ENCODE measurements around the gene ARHGAP22.

The ARHGAP22 gene

DNA sequence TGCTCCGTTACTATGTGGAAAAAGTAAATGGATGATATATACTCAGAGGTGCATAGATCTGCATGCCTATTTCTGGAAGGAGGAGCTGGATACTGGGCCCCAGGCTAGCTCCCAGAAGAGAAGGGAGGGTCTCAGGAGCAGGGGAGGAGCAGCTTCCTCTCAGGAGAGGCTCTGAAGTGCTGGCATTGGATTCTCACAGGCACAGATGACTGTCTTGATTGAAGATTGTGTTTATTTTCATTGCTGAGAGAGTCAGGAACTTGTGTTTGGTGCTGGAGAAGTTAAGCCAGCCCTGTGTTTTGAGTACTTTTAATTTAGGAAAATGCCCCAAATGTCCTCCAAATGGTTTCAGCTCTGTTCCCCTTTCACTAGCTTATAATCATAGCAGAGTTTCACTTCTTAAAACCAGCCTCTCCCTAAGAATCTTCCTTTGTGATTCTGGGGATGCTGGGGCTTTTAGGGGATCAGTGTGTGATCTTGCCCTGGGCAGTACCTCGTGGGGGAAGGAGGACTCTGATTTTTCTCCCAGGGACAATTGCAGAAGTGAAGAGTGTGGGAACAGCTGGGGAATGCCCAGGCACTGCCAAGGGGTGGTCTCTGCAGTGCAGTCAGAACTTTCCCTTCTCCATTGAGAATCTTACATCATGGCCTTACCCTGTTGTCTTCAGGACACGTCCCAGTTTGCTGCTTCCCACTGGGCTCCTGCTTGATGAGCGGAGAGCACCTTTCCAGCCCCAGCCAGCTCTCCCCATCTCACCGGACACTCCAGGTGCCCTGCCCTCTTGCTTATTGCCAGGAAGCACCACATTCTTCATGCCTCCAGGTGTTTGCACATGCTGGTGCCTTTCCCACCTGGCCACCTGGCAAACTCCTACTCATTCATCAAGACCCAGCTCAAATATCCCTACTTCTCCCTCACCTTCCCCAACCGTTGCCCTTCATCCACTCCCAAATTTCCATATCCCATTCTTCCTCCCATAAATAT, 102.8 kb downstream of the ARHGAP22 start:
- H3K36me3 ChIP-seq (ENCODE audit: insufficient read depth, low read length) = no peaks in the 10 kb centered on the region
- H3K9me3 ChIP-seq (ENCODE audit: control insufficient read depth, insufficient read depth, low read length) = no peaks in the 10 kb centered on the region
- H3K9ac ChIP-seq (ENCODE audit: low read depth, low read length) = no peak overlapping the region
- peaks cover 4% of the 10 kb centered on the region; the same call in 1 of the 2 replicates for H3K4me1 ChIP-seq (ENCODE audit: insufficient read depth, low read length)

DNA sequence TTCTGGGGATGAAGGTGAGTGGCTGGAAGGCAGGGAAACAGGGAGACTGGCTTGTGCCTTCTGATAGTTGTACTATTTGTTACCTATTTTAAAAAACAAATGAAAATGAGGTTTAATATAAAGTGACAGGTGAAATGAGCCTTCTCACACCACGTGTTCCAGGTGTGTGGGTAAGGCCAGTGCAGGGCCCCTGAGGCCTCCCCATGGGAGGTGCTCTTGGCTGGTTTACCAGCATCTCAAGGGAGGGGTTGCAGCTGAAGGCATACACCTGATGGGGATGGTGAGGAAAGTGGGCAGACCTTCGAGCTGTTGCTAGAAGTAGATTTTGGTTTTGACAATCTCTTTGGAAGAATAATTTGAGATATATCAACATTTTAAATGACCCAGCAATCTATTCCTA, 103.6 kb downstream of the ARHGAP22 start:
- Histone ChIP-seq H3K9ac (ENCODE audit: low read depth, low read length) (no peak overlapping the region), H3K9me3 (ENCODE audit: control insufficient read depth, insufficient read depth, low read length) (no peaks in the 10 kb centered on the region), H3K36me3 (ENCODE audit: insufficient read depth, low read length) (no peaks in the 10 kb centered on the region), H3K4me1 (ENCODE audit: insufficient read depth, low read length) (peaks cover 2% of the 10 kb centered on the region; the same call in 1 of the 2 replicates)

DNA sequence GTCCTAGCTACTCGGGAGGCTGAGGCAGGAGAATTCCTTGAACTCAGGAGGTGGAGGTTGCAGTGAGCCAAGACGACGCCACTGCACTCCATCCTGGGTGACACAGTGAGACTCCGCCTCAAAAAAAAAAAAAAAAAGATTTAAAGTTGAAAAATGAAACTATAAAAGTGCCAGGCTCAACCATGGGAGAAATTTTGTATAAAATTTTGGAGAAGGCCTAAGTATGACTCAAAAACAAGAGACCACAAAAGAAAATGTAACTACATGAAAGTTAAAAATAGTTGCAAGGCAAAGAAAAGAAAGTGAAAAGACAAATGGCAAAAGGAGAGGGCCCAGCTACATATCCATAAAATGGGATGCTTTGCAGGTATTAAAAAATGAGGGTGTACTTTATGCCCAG, 104.1 kb downstream of the ARHGAP22 start:
- no peak overlapping the region for H3K9ac ChIP-seq (ENCODE audit: low read depth, low read length)
- no peaks in the 10 kb centered on the region for H3K9me3 ChIP-seq (ENCODE audit: control insufficient read depth, insufficient read depth, low read length)
- H3K36me3 ChIP-seq (ENCODE audit: insufficient read depth, low read length) = no peaks in the 10 kb centered on the region
- H3K4me1 ChIP-seq (ENCODE audit: insufficient read depth, low read length) = peaks cover 2% of the 10 kb centered on the region; the same call in 1 of the 2 replicates

GRCh38 chr10:48498940-48499510, 105.8 kb downstream of the ARHGAP22 start:
- H3K9ac ChIP-seq (ENCODE audit: low read depth, low read length) = no peak overlapping the region
- H3K36me3 ChIP-seq (ENCODE audit: insufficient read depth, low read length) = no peaks in the 10 kb centered on the region
- no peaks in the 10 kb centered on the region; the same call in 1 of the 2 replicates for H3K4me1 ChIP-seq (ENCODE audit: insufficient read depth, low read length)
- H3K9me3 ChIP-seq (ENCODE audit: control insufficient read depth, insufficient read depth, low read length) = no peaks in the 10 kb centered on the region

DNA sequence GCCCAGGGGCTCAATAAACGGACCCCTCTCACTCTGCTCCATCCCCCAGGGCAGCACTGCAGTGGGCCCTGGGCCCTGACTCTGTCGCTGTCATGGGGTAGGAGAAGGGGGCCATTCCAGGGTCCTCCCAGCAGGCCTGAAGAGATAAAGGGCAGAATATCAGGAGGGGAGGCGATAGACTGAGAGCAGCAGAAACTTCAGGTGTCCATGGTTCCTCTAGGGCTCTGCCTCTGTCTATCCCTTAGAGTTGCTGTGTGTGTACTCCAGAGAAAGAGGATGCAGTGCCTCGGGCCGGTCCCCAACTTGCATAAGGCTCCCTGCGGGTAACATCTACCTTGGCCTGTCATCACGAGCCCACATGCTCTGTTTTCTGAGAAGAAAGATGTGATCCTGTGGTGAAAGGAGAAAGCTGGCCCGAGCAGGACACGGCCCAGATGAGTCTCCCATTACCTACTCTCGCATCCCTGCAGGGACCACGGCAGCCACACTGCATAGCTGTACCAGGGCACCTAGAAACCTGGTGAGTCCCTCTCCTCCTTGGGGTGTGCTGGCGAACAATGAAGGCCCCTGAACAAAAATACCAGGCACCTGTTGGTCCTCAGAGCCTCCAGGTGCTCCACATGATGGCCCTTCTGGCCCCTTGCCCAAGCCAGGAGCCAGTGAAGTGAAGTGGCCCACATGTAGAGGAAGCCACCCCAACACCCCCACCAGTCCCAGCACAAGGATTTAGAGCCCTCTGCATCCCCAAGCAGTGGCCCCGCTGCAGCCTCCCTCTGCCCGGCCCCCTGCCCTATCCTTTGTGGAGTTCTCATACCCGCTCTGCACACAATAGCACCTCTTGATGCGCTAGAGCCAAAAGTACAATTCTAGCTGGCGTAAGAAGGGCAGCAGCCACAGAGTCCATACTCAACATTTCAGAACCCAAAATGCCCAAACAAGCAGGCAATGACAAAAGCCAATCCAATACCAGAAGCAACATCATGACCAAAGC, 106.8 kb downstream of the ARHGAP22 start:
- Histone ChIP-seq H3K4me1 (ENCODE audit: insufficient read depth, low read length) (no peaks in the 10 kb centered on the region; the same call in 1 of the 2 replicates), H3K9me3 (ENCODE audit: control insufficient read depth, insufficient read depth, low read length) (no peaks in the 10 kb centered on the region), H3K36me3 (ENCODE audit: insufficient read depth, low read length) (no peaks in the 10 kb centered on the region), H3K9ac (ENCODE audit: low read depth, low read length) (no peak overlapping the region)

DNA sequence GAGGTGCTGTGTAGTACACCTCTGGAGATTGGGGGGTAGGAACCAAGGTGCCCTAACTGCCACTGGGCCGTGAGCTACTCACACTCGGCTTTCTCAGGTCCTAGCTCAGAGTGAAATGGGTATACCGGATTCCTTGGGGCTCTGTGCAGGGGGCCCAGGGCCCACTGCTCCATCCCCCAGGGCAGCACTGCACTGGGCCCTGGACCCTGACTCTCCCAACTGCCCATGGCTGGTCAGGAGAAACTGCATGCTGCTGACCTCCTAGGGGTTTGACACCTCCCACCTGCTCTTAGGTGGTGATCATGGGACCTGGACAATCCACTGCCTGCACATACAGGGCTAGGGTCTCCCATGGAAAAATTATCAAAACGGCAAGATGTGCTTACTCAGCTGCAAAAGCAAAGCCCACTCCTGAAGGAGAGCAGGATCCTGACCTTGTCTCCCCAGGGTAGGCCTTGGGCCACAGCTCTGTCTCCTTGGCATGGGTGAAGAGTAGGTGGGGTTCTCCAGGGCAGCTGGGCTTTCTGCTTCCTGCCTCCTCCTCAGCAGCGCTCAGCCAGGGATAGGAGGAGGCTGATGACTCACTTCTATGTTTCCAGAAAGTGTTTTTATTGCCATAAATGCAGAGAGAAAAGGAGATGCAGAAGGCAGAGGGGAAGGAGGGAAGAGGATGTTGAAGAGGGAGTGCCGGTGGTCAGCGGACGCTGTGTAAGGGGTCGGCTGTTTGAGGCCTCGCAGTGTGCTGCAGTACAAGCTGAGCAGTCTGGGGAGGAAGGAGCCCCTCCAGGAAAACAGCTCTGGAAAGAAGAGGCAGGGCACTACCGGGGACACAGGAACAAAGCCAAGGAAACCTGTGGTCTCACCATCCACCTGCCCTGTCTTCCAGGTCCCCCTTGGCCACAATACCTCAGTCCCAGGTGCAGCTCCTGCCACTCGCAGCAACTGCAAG, 107.8 kb downstream of the ARHGAP22 start:
- no peaks in the 10 kb centered on the region; the same call in 1 of the 2 replicates for H3K36me3 ChIP-seq (ENCODE audit: insufficient read depth, low read length)
- no peaks in the 10 kb centered on the region for H3K9me3 ChIP-seq (ENCODE audit: control insufficient read depth, insufficient read depth, low read length)
- H3K4me1 ChIP-seq (ENCODE audit: insufficient read depth, low read length) = no peaks in the 10 kb centered on the region; the same call in 1 of the 2 replicates
- H3K9ac ChIP-seq (ENCODE audit: low read depth, low read length) = no peak overlapping the region

- no peak overlapping the region for H3K9ac ChIP-seq (ENCODE audit: low read depth, low read length)
- no peaks in the 10 kb centered on the region for H3K9me3 ChIP-seq (ENCODE audit: control insufficient read depth, insufficient read depth, low read length)
- no peaks in the 10 kb centered on the region; the same call in 1 of the 2 replicates for H3K36me3 ChIP-seq (ENCODE audit: insufficient read depth, low read length)
- no peaks in the 10 kb centered on the region; the same call in 1 of the 2 replicates for H3K4me1 ChIP-seq (ENCODE audit: insufficient read depth, low read length)
Measured at GRCh38 chr10:48496105-48496830, 108.6 kb downstream of the ARHGAP22 start.

GRCh38 chr10:48495282-48496045, 109.4 kb downstream of the ARHGAP22 start:
- Histone ChIP-seq H3K9me3 (ENCODE audit: control insufficient read depth, insufficient read depth, low read length) (no peaks in the 10 kb centered on the region), H3K36me3 (ENCODE audit: insufficient read depth, low read length) (no peaks in the 10 kb centered on the region; the same call in 1 of the 2 replicates), H3K4me1 (ENCODE audit: insufficient read depth, low read length) (no peaks in the 10 kb centered on the region; the same call in 1 of the 2 replicates), H3K9ac (ENCODE audit: low read depth, low read length) (no peak overlapping the region)

- Histone ChIP-seq H3K9ac (ENCODE audit: low read depth, low read length) (no peak overlapping the region), H3K36me3 (ENCODE audit: insufficient read depth, low read length) (no peaks in the 10 kb centered on the region; the same call in 1 of the 2 replicates), H3K4me1 (ENCODE audit: insufficient read depth, low read length) (no peaks in the 10 kb centered on the region; the same call in 1 of the 2 replicates), H3K9me3 (ENCODE audit: control insufficient read depth, insufficient read depth, low read length) (no peaks in the 10 kb centered on the region)
Measured at GRCh38 chr10:48494611-48495010, 110.3 kb downstream of the ARHGAP22 start.

DNA sequence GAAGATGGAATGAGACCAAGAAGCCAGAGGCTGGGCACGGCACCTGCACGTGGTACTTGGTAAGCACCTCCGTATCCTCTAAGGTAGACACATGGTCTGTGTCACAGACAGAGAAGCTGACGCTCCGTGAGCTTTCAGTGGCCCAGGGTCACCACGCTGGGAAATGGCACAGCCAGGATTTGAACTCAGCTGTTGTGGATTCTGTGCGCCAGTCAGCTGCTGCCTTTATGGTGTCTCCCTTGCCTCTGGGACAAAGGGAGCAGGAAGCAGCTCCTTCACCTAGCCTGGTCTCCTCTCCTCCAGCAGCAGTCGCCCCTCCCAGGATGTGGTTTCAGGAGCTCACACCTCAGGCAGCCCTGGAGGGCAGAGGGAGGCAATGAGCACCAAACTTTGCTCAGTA, 110.8 kb downstream of the ARHGAP22 start:
- H3K36me3 ChIP-seq (ENCODE audit: insufficient read depth, low read length) = no peaks in the 10 kb centered on the region; the same call in 1 of the 2 replicates
- H3K9ac ChIP-seq (ENCODE audit: low read depth, low read length) = no peak overlapping the region
- H3K9me3 ChIP-seq (ENCODE audit: control insufficient read depth, insufficient read depth, low read length) = no peaks in the 10 kb centered on the region
- H3K4me1 ChIP-seq (ENCODE audit: insufficient read depth, low read length) = no peaks in the 10 kb centered on the region; the same call in 1 of the 2 replicates

- H3K36me3 ChIP-seq (ENCODE audit: insufficient read depth, low read length) = no peaks in the 10 kb centered on the region; the same call in 1 of the 2 replicates
- H3K9ac ChIP-seq (ENCODE audit: low read depth, low read length) = no peak overlapping the region
- H3K9me3 ChIP-seq (ENCODE audit: control insufficient read depth, insufficient read depth, low read length) = no peaks in the 10 kb centered on the region
- no peaks in the 10 kb centered on the region; the same call in 1 of the 2 replicates for H3K4me1 ChIP-seq (ENCODE audit: insufficient read depth, low read length)
Measured at GRCh38 chr10:48493083-48493871, 111.6 kb downstream of the ARHGAP22 start.

Data from ES-I3 (cell line).